Stimulated activated naive B cell treated with anti-CD40 and anti-IgM and Interleukin-4, amounts not matched to agents 10 μg/mL and 1 μg/mL and 100 μg/mL, for 72 hours (primary cell): ENCODE data around the gene TXNRD2.

Experiments
- ATAC-seq, 2 donors: fragments of 150-1000 bp; cut with Tn5 transposase; replicated peaks; 2 replicates each; pipeline ENCODE4 v1.10.0; 2021; ENCODE audit warnings: moderate library complexity in 1 of 2
- DNase-seq: peaks from one replicate; pipeline ENCODE4 v3.0.0; 2021
- H3K27ac Mint-ChIP-seq: one replicate; pipeline ENCODE4 v1.8.0; 2022; ENCODE audit warnings: mild to moderate bottlenecking, mixed read lengths
- H3K27me3 Mint-ChIP-seq, 2 donors: one replicate each; pipeline ENCODE4 v1.8.0; 2022; ENCODE audit warnings: mixed read lengths in 2 of 2
- H3K36me3 Mint-ChIP-seq, 2 donors: one replicate each; pipeline ENCODE4 v1.8.0; 2022; ENCODE audit warnings: mixed read lengths in 2 of 2, mild to moderate bottlenecking in 1 of 2
- H3K4me1 Mint-ChIP-seq, 2 donors: one replicate each; pipeline ENCODE4 v1.8.0; 2022; ENCODE audit warnings: mixed read lengths in 2 of 2, mild to moderate bottlenecking in 1 of 2
- H3K4me3 Mint-ChIP-seq, 2 donors: one replicate each; pipeline ENCODE4 v1.8.0; 2022; ENCODE audit warnings: mild to moderate bottlenecking in 2 of 2, mixed read lengths in 2 of 2, moderate library complexity in 1 of 2
- H3K9me3 Mint-ChIP-seq, 2 donors: one replicate each; pipeline ENCODE4 v1.8.0; 2022; ENCODE audit warnings: mixed read lengths in 2 of 2, mild to moderate bottlenecking in 1 of 2

The TXNRD2 gene

DNA sequence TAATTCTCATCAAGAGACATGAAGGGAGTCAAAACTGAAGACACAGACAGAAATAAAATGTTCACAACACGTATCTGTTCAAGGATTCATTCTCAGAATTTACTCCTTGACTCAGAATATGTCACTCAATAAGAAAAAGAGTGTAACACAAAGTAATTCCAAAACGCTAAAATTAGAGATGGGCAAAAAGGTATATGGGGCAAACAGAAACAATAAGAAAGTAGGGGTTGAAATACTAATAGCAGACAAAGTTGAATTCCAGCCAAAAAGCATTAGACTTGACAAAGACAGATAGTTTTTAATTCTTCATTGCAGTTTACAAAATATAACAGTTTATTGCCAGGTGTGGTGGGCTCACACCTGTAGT lies 113.6 kb downstream of the TXNRD2 start:
- Mint-ChIP-seq H3K4me1 (peaks cover 14 to 18% of the 10 kb centered on the region in 2 donors), H3K4me3 (no peak overlapping the region)
- no peak for ATAC-seq

GRCh38 chr22:19827341-19828034 lies 114.1 kb downstream of the TXNRD2 start:
- H3K27ac Mint-ChIP-seq = no peak overlapping the region
- no peak for ATAC-seq
- peaks cover 3% of the 10 kb centered on the region in 2 donors for H3K9me3 Mint-ChIP-seq
- H3K4me1 Mint-ChIP-seq = peaks cover 8 to 13% of the 10 kb centered on the region in 2 donors
- no peak overlapping the region for H3K4me3 Mint-ChIP-seq
- no peak for DNase-seq
- peaks cover 10 to 26% of the 10 kb centered on the region in 2 donors for H3K36me3 Mint-ChIP-seq
- H3K27me3 Mint-ChIP-seq = no peaks in the 10 kb centered on the region

More for the DNA sequence above, 113.6 kb downstream of the TXNRD2 start:
- DNase-seq = no peak
- no peak overlapping the region for H3K27ac Mint-ChIP-seq
- H3K36me3 Mint-ChIP-seq = peaks cover 10 to 26% of the 10 kb centered on the region in 2 donors
- no peaks in the 10 kb centered on the region for H3K27me3 Mint-ChIP-seq
- peaks cover 3% of the 10 kb centered on the region in 2 donors for H3K9me3 Mint-ChIP-seq

DNA sequence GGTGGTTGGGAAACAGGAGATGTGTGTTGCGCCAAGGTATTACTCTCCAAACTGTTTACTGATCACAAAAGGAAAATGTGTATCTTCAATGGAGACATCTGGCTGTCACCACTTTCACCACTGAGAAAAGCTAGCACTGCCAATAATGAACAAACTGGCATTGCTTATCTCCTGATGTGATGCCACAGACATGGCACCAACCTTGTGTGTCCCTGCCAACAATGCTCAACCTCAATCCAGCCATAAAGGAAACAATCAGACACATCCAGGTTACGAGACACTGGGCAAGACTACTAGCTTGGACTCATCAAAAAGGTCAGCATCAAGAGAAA lies 115.0 kb downstream of the TXNRD2 start:
- Mint-ChIP-seq H3K4me3 (no peak overlapping the region), H3K9me3 (peaks cover 3% of the 10 kb centered on the region in 2 donors), H3K27ac (no peak overlapping the region), H3K27me3 (no peaks in the 10 kb centered on the region), H3K4me1 (peaks cover 7 to 8% of the 10 kb centered on the region in 2 donors), H3K36me3 (peaks cover 15 to 26% of the 10 kb centered on the region in 2 donors)
- ATAC-seq (no peak), DNase-seq (no peak)

- H3K27ac Mint-ChIP-seq = no peak overlapping the region
Observed at GRCh38 chr22:19825904-19826618, 115.6 kb downstream of the TXNRD2 start.

More at GRCh38 chr22:19825904-19826618, 115.6 kb downstream of the TXNRD2 start:
- DNase-seq = no peak
- Mint-ChIP-seq H3K27me3 (no peaks in the 10 kb centered on the region), H3K4me1 (peaks cover 7 to 8% of the 10 kb centered on the region in 2 donors), H3K36me3 (peaks cover 15 to 26% of the 10 kb centered on the region in 2 donors), H3K9me3 (peaks cover 3% of the 10 kb centered on the region in 2 donors), H3K4me3 (no peak overlapping the region)
- ATAC-seq = no peak
